Measurements from ENCODE around the gene CSF3R.

- no peak for TF ChIP-seq CTCF (IDR thresholded peaks at IDR 0.05)
- no peak for TF ChIP-seq POLR2A (IDR thresholded peaks at IDR 0.05)
Measured at GRCh38 chr1:36508257-36508656, 25.5 kb upstream of the CSF3R start.

Measured in prostate gland (tissue), 2 donors.